ENCODE results near the gene COA5.

The COA5 gene, protein sequence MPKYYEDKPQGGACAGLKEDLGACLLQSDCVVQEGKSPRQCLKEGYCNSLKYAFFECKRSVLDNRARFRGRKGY

DNA sequence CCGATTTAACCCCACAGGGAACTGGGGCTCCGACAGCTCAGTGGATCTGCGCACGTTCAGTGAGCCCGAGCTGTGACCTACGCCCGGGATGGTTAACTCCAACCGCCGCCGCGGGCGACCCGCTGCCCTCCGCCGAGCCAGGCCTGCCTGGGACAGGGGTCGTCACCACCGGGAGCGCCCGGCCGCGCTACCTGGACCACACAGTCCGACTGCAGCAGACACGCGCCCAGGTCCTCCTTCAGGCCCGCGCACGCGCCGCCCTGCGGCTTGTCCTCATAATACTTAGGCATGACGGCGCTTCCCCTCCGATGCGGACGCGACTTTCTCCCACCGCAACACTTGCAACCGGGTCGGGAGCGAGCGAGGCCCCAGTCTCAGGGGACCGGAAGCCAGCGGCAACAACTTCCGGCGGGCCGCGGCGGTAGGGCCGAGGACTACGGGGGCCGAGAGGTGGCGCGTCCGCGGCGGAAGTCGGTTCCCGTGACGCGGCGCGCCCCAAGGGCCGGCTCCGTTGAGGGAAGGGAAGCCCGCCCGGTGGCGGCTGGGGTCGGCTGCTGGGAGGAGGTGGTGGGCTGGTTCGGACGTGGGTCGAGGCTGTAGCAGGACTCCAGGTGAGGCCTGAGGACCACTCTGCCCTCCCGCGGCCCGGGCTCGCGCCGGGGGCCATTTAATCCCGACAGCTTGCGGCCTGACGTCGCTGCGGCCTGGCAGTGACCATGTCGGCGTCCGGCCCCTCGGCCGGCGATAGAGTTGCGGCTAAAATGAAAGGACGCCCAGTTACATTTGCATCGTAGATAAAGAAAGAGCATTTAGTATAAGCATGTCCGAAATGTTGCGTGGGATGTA is at the start of gene COA5, which contains the start of gene UNC50:
TSS of gene COA5 (minus strand) at position 397 of the 846 bp plus-strand sequence. CDS start at position 290, 107 bp downstream.
TSS of gene UNC50 (plus strand) at position 474 of the 846 bp plus-strand sequence. CDS start 1,171 bp downstream, outside the sequence.
- TF ChIP-seq GATA2 (IDR thresholded peaks at IDR 0.05; ENCODE audit: low read depth, low read length) (no peak), GATA3 (IDR thresholded peaks at IDR 0.05; ENCODE audit: low read depth, low read length) (no peak)

DNA sequence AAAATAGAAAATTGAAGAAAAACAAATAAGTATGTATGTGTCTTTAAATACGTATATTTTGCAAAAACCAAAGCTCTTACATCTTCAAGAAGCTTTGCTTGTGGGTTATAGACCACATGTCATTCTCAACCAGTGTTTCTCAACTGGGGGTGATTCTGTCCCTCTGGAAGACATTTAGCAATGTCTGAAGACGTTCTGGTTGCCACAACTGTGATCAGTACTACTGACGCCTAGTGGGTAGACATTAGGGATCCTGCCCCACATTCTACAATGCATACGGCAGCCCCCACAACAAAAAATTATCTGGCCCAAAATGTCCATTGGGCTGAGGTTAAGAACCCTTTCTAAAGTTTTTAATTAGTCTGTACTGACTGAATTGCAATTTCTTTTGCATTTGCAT is 48.5 kb upstream of the COA5 start:
- TF ChIP-seq GATA3 (IDR thresholded peaks at IDR 0.05; ENCODE audit: low read depth, low read length): no peak
- no peak for TF ChIP-seq GATA2 (IDR thresholded peaks at IDR 0.05; ENCODE audit: low read depth, low read length)

DNA sequence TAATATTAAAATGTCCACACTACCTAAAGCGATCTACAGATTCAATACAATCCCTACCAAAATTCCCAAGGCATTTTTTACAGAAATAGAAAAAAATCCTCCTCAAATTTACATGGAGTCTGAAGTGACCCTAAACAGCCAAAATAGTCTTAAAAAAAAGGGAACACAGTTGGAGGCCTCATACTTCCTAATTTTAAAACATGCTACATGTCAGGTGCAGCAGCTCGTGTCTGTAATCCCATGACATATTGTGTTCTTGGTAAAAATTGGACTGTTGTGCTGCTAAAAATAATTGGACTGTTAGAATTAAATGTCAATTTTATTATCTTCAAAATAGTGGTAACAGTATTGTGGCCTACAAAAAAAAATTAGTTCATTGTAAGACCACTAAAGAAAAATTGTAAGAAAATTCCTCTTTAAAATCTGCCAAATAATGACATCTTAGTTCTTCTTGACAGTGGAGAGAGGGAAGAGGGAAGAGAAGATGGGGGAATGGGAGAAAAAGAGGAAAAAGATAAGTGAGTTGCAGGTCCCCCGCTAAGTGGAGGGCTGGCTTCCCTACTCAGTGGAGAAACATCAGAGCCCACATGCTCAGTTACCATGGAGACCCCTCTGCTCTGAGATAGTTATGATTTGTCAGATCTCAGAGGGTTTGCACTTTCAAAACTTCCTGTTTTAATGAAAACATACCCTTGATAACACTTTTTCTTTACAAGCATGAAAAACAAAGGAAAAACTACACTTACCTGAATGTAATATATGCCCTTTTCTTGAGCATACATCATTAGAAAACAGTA is 46.6 kb upstream of the COA5 start:
- TF ChIP-seq GATA2 (IDR thresholded peaks at IDR 0.05; ENCODE audit: low read depth, low read length) (no peak), GATA3 (IDR thresholded peaks at IDR 0.05; ENCODE audit: low read depth, low read length) (no peak)

DNA sequence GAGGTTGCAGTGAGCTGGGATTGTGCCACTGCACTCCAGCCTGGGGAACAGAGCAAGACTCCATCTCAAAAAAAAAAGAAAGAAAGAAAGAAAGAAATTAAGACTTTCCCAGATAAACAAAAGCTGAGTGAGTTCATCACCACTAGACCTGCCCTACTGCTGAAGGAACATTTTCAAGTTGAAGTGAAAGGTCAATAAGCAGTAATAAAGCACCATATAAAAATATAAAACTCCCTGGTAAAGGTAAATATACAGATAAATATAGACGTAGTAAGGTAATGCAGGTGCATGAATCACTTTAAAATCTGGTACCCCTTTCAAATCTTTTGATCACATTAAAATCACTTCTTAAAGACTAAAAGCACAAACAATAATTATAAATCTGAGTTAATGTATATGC is 42.7 kb upstream of the COA5 start:
- TF ChIP-seq GATA3 (IDR thresholded peaks at IDR 0.05; ENCODE audit: low read depth, low read length) (no peak), GATA2 (IDR thresholded peaks at IDR 0.05; ENCODE audit: low read depth, low read length) (no peak)

DNA sequence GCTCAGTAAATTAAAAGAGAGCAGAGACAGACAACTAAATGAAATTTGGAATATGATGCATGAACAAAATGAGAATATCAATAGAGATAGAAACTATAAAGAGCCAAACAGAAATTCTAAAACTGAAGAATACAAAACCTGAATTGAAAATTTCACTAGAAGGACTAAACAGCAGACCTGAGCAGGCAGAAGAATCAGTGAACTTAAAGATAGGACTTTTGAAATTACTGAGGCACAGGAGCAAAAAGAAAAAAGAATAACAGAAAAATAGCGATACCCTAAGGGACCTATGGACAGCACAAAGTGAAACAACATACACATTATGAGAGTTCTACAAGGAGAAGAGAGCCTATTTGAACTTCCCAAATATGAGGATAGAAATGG is 41.7 kb upstream of the COA5 start:
- no peak for TF ChIP-seq GATA3 (IDR thresholded peaks at IDR 0.05; ENCODE audit: low read depth, low read length)
- no peak for TF ChIP-seq GATA2 (IDR thresholded peaks at IDR 0.05; ENCODE audit: low read depth, low read length)

DNA sequence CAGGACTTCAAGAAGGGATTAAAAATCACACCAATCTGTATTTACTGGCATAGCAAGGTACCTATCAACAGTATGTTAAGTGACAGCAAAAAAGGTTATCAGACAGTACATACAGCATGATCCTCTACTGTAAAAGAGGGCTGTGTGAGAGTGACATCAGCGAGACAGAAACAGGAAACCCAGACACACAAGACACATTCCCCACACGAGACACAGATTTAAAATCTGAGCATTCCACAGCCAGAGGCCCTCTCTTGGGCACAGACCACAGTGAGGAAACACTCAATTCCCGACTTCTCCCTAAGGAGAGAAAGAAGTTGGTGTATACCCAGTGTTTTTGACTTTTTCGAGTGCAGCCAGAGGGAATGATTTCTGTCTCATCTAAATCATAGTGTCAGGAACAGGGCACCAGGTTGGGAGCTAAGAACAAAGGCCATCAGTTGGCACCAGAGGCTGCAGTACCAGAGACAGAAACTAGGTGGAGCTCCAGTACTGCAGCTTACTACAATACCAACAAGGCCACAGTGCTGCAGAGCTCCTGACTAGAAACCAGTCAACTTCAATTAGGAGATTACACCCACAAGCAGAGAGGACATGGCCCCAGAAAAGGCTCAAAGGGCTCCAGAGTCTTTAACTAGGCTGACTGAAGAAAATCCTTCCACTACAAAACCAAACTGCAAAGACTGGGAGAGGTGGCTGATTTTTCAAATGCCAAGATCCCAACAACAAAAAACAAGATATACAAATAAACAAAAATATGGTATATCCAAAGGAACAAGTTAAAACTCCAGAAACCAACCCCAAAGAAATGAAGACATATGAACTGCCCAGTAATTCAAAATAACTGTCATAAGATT is 41.1 kb upstream of the COA5 start:
- TF ChIP-seq GATA3 (IDR thresholded peaks at IDR 0.05; ENCODE audit: low read depth, low read length) (no peak), GATA2 (IDR thresholded peaks at IDR 0.05; ENCODE audit: low read depth, low read length) (no peak)

DNA sequence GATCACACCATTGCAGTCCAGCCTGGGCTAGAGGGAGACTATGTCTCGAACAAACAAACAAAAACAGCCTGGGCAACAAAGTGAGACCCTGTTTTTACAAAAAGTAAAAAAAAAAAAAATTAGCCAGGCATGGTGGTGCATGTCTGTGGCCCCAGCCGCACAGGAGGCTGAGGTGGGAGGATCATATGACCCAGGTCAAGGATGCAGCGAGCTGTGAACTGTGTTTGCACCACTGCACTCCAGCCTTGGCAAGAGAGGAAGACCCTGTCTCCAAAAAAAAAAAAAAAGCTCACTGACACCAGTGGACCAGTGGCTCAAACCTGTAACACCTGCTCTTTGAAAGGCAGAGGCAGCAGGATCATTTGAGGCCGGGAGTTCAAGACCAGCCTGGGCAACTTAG is 40.1 kb upstream of the COA5 start:
- TF ChIP-seq GATA2 (IDR thresholded peaks at IDR 0.05; ENCODE audit: low read depth, low read length) (no peak), GATA3 (IDR thresholded peaks at IDR 0.05; ENCODE audit: low read depth, low read length) (no peak)

DNA sequence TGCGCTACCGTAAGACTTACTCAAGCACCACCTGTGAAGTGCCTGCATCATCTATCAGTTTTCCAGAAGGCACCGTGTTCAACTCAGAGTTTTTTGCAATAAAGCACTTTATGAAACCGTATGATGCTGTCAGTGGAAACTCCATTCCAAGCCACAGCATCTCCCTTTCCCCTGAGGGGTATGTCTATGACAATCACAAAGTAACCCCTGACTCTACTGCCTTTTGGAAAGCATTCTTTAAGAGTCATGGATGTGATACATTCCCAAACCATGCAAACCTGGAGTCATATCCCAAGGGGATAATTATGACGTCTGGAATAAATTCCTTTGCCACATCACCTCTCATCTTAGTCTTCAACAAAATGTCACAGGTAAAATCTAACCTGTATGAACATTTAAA is 39.3 kb upstream of the COA5 start:
- no peak for TF ChIP-seq GATA3 (IDR thresholded peaks at IDR 0.05; ENCODE audit: low read depth, low read length)
- no peak for TF ChIP-seq GATA2 (IDR thresholded peaks at IDR 0.05; ENCODE audit: low read depth, low read length)

DNA sequence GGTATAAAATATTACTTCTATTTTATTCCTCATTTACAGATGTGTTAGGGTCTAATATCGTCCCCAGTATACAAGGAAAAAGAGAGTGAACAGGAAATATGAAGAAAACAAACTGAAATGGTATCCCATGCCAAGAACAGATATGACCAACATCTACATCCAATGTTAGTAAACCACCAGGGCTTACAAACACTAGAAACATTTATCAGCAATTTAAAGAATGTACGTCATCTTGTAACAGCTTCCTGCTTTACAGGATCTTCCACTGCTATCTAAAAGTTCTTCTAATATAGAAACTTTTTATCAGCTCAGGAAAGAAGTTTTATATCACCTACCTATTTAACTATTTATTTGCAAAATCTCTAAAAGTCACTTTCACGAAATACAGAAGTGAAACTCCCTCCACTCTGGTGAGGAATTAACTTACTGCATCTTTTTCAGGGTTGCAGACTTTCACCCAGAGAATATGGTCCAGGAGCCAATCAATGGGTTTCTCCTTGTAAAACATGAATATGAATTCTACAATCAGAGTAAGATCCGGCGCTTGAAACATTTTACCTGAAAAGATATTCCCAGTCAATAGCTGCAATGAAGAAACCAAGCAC is 35.3 kb upstream of the COA5 start:
- TF ChIP-seq GATA2 (IDR thresholded peaks at IDR 0.05; ENCODE audit: low read depth, low read length) (no peak), GATA3 (IDR thresholded peaks at IDR 0.05; ENCODE audit: low read depth, low read length) (no peak)

DNA sequence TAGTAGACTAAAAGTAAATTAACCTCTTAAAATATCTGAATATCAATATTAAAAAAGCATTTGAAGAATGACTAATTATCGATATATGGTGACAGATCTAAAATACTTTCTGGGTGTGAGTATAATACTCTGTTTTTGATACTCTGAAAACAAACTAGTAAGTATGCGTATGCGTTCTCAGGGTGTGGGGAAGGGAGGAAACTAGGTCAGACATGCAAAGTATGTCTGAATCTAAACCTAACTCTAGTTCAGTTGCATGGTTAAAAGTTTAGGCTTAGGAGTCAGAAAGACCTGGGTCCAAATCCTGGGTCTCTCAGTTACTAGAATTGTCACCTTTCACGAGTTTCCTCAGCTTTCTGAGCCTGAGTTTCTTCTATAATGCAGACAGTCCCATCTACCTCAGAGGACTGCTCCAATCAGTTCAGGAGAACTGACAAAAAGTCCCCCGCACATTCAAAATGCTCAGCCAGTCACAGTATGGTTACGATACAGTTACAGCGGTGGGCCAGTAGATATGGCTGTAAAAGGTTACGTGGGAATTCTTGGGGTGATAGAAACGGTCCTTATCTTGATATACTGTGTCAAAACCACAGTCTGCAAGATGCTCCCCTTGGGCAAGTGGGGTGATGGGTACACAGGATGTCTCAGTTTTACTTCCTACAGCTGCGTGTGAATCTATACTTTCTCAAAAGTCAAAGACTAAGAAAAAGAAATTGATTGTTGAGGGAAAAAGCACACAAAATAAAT is 29.3 kb upstream of the COA5 start:
- TF ChIP-seq GATA2 (IDR thresholded peaks at IDR 0.05; ENCODE audit: low read depth, low read length) (no peak), GATA3 (IDR thresholded peaks at IDR 0.05; ENCODE audit: low read depth, low read length) (no peak)

DNA sequence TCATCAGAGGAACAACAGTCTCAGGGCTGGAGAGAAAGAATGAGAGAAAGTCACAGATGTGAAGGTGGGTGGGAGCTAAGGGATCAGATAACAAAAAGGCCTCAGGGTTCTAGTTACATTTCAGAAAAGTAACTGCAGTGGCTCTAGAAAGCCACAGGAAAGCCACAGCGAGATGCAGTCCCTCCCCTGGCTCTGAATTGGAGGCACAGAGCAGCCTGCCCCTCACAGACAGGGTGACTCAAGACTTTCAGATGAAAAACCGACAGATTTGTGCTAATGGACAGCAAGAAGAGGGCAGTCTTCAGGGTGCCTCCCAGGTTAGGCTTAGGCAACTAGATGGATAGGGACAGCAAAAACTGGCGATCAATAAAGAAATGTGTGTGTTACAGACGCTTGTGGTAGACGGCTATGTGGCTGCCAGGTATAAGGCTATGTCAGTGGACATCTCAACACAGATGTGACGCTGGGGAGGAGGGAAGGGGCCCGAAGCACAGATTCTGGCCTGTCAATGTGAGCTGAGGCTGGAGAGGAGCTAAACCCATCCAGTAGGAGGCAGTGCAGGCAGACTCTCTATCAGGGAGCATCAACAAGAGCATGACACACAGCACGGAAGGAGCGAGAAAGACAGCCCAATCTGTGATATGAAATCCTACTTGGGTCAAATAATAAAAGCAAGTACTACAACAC is 26.2 kb upstream of the COA5 start:
- TF ChIP-seq GATA2 (IDR thresholded peaks at IDR 0.05; ENCODE audit: low read depth, low read length): no peak
- no peak for TF ChIP-seq GATA3 (IDR thresholded peaks at IDR 0.05; ENCODE audit: low read depth, low read length)

DNA sequence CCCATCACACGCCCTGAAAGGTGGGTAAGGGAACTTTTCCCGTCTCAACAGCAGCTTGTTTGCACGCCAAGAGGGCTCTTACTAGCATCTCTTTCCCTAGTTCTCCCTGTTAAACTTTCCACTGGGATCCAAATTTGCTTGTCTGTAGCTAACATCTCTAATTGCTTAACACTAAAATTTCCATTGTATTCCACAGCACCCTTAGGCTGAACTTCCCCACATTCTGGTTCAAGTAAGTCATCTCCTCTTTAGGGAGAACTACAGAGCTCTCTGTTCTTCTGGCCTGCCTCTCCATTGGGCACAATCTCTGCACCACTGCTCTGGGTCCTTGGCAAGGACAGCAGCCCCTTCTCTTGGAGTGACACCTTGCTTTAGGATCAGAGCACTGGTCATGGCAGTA is 24.0 kb upstream of the COA5 start:
- TF ChIP-seq GATA2 (IDR thresholded peaks at IDR 0.05; ENCODE audit: low read depth, low read length) (no peak), GATA3 (IDR thresholded peaks at IDR 0.05; ENCODE audit: low read depth, low read length) (no peak)
